H1 (cell line): Measurements from ENCODE around the gene INPP5A.

Source experiments
- CTCF ChIP-seq, 3 experiments: IDR thresholded peaks; 1 replicate in 2 of 3; 2 replicates in 1 of 3; pipeline versions ENCODE4 v1.5.1 to v1.6.1; 2011; ENCODE audit warnings: low read length in 3 of 3, mild to moderate bottlenecking in 3 of 3, inconsistent platforms in 2 of 3, low read depth in 1 of 3, moderate library complexity in 1 of 3; ENCODE audit not compliant: insufficient read depth in 1 of 3; ENCODE audit errors: control extremely low read depth in 1 of 3
- EGR1 ChIP-seq: IDR thresholded peaks from 2 replicates; pipeline ENCODE4 v1.6.1; 2011; ENCODE audit warnings: low read depth, low read length, borderline replicate concordance
- EZH2 ChIP-seq: fragments of 200-600 bp; sonication (generic); IDR thresholded peaks from 2 replicates; pipeline ENCODE4 v1.7.1; 2012; ENCODE audit warnings: low read depth, mild to moderate bottlenecking, moderate library complexity, low read length, inconsistent platforms; ENCODE audit not compliant: severe bottlenecking
- FOSL1 ChIP-seq: IDR thresholded peaks from 2 replicates; pipeline ENCODE4 v1.6.1; 2011; ENCODE audit warnings: mild to moderate bottlenecking, low read depth, low read length, moderate library complexity; ENCODE audit not compliant: insufficient read depth
- USF2 ChIP-seq: IDR thresholded peaks from 2 replicates; pipeline ENCODE4 v1.6.1; 2011; ENCODE audit warnings: low read length, improper control_type of control experiment

GRCh38 chr10:132543916-132544743, 6.5 kb downstream of the INPP5A start:
- TF ChIP-seq EGR1 (no peak), CTCF (IDR thresholded peaks at IDR 0.05; ENCODE audit: control extremely low read depth in 1 of 3, insufficient read depth in 1 of 3, low read depth in 1 of 3, low read length in 3 of 3) (no peak), EZH2 (no peak), FOSL1 (no peak), USF2 (no peak)
